Chondrocyte (in vitro differentiated cells): ENCODE data around the gene FREY1. TPM values are rescaled to one million over a fixed set of nuclear protein-coding genes. Genes with fewer than 3 reads are reported as not detected.

Experiments used
- DNase-seq: peaks from one replicate; pipeline ENCODE4 v3.0.0; 2021; ENCODE audit warnings: mixed read lengths, low spot score
- H3K27ac Mint-ChIP-seq: one replicate; pipeline ENCODE4 v1.8.0; 2021; ENCODE audit warnings: mild to moderate bottlenecking, moderate library complexity, mixed read lengths; ENCODE audit not compliant: unreplicated experiment
- H3K27me3 Mint-ChIP-seq: 2 replicates; pipeline ENCODE4 v1.8.0; 2021; ENCODE audit warnings: low read depth, mixed read lengths
- H3K36me3 Mint-ChIP-seq: 2 replicates; pipeline ENCODE4 v1.8.0; 2021; ENCODE audit warnings: low read depth, mixed read lengths
- H3K4me1 Mint-ChIP-seq: 2 replicates; pipeline ENCODE4 v1.8.0; 2021; ENCODE audit warnings: low read depth, mild to moderate bottlenecking, mixed read lengths
- H3K4me3 Mint-ChIP-seq: one replicate; pipeline ENCODE4 v1.8.0; 2021; ENCODE audit warnings: mild to moderate bottlenecking, moderate library complexity, mixed read lengths; ENCODE audit not compliant: unreplicated experiment
- H3K9me3 Mint-ChIP-seq: 2 replicates; pipeline ENCODE4 v1.8.0; 2021; ENCODE audit warnings: low read depth, mixed read lengths
- CTCF ChIP-seq: fragments of 200-600 bp; sonication (generic); IDR thresholded peaks from 2 replicates; pipeline ENCODE4 v1.5.0; 2021; ENCODE audit warnings: antibody characterized with exemption, mild to moderate bottlenecking, moderate library complexity
- total RNA-seq: library from RNA; stranded (reverse); gene quantifications from 3 replicates; pipeline ENCODE4 v1.2.1, GENCODE V29; 2021

The FREY1 gene
- total RNA-seq, 1 donor from 2014 or later = 0.80 TPM

GRCh38 chr11:45931739-45932138 lies 24.7 kb upstream of the FREY1 start:
- Mint-ChIP-seq H3K9me3 (no peaks in the 10 kb centered on the region), H3K27me3 (peaks cover 4% of the 10 kb centered on the region), H3K27ac (no peak overlapping the region), H3K4me3 (no peak overlapping the region), H3K4me1 (peaks cover 6% of the 10 kb centered on the region), H3K36me3 (peaks cover 15% of the 10 kb centered on the region)
- DNase-seq = no peak
- TF ChIP-seq CTCF = no peak

GRCh38 chr11:45930951-45931570 lies 24.0 kb upstream of the FREY1 start:
- no peak for TF ChIP-seq CTCF
- H3K27me3 Mint-ChIP-seq = peaks cover 5% of the 10 kb centered on the region
- peaks cover 6% of the 10 kb centered on the region for H3K4me1 Mint-ChIP-seq
- no peak overlapping the region for H3K27ac Mint-ChIP-seq
- H3K9me3 Mint-ChIP-seq = no peaks in the 10 kb centered on the region
- H3K36me3 Mint-ChIP-seq = peaks cover 14% of the 10 kb centered on the region
- H3K4me3 Mint-ChIP-seq = no peak overlapping the region
- no peak for DNase-seq

- peaks cover 7% of the 10 kb centered on the region for H3K27me3 Mint-ChIP-seq
Measured at GRCh38 chr11:45930031-45930794, 23.1 kb upstream of the FREY1 start.

GRCh38 chr11:45929486-45930030 lies 22.5 kb upstream of the FREY1 start:
- DNase-seq = no peak
- peaks cover 11% of the 10 kb centered on the region for H3K27me3 Mint-ChIP-seq

More at GRCh38 chr11:45930031-45930794, 23.1 kb upstream of the FREY1 start:
- no peak for DNase-seq
- Mint-ChIP-seq H3K4me1 (peaks cover 6% of the 10 kb centered on the region), H3K9me3 (no peaks in the 10 kb centered on the region), H3K27ac (no peak overlapping the region), H3K36me3 (peaks cover 14% of the 10 kb centered on the region), H3K4me3 (no peak overlapping the region)
- TF ChIP-seq CTCF = no peak

More at GRCh38 chr11:45929486-45930030, 22.5 kb upstream of the FREY1 start:
- Mint-ChIP-seq H3K4me3 (no peak overlapping the region), H3K4me1 (peaks cover 6% of the 10 kb centered on the region), H3K27ac (no peak overlapping the region), H3K36me3 (peaks cover 12% of the 10 kb centered on the region), H3K9me3 (no peaks in the 10 kb centered on the region)
- TF ChIP-seq CTCF = no peak
